HepG2 (cell line): ENCODE results near the gene CCDC174. TPM values are rescaled to one million over a fixed set of nuclear protein-coding genes. Genes with fewer than 3 reads are reported as not detected.

Experiments used
- ATF5 ChIP-seq: sonication (generic); formaldehyde crosslinking; IDR thresholded peaks from 2 replicates; pipeline ENCODE4 v1.4.0; 2020; ENCODE audit warnings: mild to moderate bottlenecking, low read depth, missing genetic modification reagents
- CCAR2 ChIP-seq: fragments of 200-400 bp; formaldehyde crosslinking; optimal IDR thresholded peaks from 2 replicates; pipeline ENCODE3; 2018; ENCODE audit warnings: low read depth, mild to moderate bottlenecking, low read length, moderate library complexity
- ERF ChIP-seq: IDR thresholded peaks from 2 replicates; pipeline ENCODE4 v1.6.1; 2018; ENCODE audit warnings: missing biosample characterization, missing genetic modification reagents
- ESRRA ChIP-seq: sonication (generic); formaldehyde crosslinking; IDR thresholded peaks from 2 replicates; pipeline ENCODE4 v1.5.1; 2020; ENCODE audit warnings: mild to moderate bottlenecking, low read depth, missing genetic modification reagents
- GMEB2 ChIP-seq: IDR thresholded peaks from 2 replicates; pipeline ENCODE4 v1.6.1; 2016; ENCODE audit warnings: missing biosample characterization, missing genetic modification reagents, low read depth
- GPN1 ChIP-seq: sonication (generic); formaldehyde crosslinking; IDR thresholded peaks from 2 replicates; pipeline ENCODE4 v1.5.1; 2020; ENCODE audit warnings: missing genetic modification reagents, borderline replicate concordance
- HIVEP1 ChIP-seq: sonication (generic); formaldehyde crosslinking; IDR thresholded peaks from 2 replicates; pipeline ENCODE4 v1.4.0; 2020; ENCODE audit warnings: mild to moderate bottlenecking, missing genetic modification reagents
- MAX ChIP-seq: IDR thresholded peaks from 2 replicates; pipeline ENCODE4 v1.6.1; 2012; ENCODE audit warnings: inconsistent platforms
- NFE2 ChIP-seq: sonication (generic); formaldehyde crosslinking; IDR thresholded peaks from 2 replicates; pipeline ENCODE4 v1.4.0; 2020; ENCODE audit warnings: missing genetic modification reagents
- ONECUT2 ChIP-seq: sonication (generic); formaldehyde crosslinking; IDR thresholded peaks from 2 replicates; pipeline ENCODE4 v1.4.0; 2020; ENCODE audit warnings: missing genetic modification reagents
- RAD51 ChIP-seq: fragments of 450-650 bp; IDR thresholded peaks from 2 replicates; pipeline ENCODE4 v1.6.1; 2016; ENCODE audit warnings: borderline replicate concordance
- SYNCRIP ChIP-seq: fragments of 200-400 bp; formaldehyde crosslinking; IDR thresholded peaks from 2 replicates; pipeline ENCODE4 v1.6.1; 2018; ENCODE audit warnings: mild to moderate bottlenecking, low read depth, low read length; ENCODE audit not compliant: insufficient read depth
- TBX3 ChIP-seq: fragments of 450-650 bp; IDR thresholded peaks from 2 replicates; pipeline ENCODE4 v1.6.1; 2017; ENCODE audit warnings: antibody characterized with exemption, mild to moderate bottlenecking, inconsistent platforms, borderline replicate concordance
- ZBTB49 ChIP-seq: sonication (generic); formaldehyde crosslinking; IDR thresholded peaks from 2 replicates; pipeline ENCODE4 v1.4.0; 2020; ENCODE audit warnings: missing genetic modification reagents, borderline replicate concordance
- ZC3H13 ChIP-seq: sonication (generic); formaldehyde crosslinking; IDR thresholded peaks from 2 replicates; pipeline ENCODE4 v1.8.1; 2023; ENCODE audit warnings: mild to moderate bottlenecking, missing genetic modification reagents, moderate library complexity
- ZNF224 ChIP-seq: sonication (generic); formaldehyde crosslinking; IDR thresholded peaks from 2 replicates; pipeline ENCODE4 v1.5.0; 2020; ENCODE audit warnings: mild to moderate bottlenecking, missing genetic modification reagents
- ZNF260 ChIP-seq: sonication (generic); formaldehyde crosslinking; IDR thresholded peaks from 2 replicates; pipeline ENCODE4 v1.4.0; 2020; ENCODE audit warnings: missing genetic modification reagents, low read depth, mild to moderate bottlenecking, borderline replicate concordance
- ZNF367 ChIP-seq: sonication (generic); formaldehyde crosslinking; IDR thresholded peaks from 2 replicates; pipeline ENCODE4 v1.4.0; 2020; ENCODE audit warnings: missing genetic modification reagents, borderline replicate concordance
- ZNF441 ChIP-seq: sonication (generic); formaldehyde crosslinking; IDR thresholded peaks from 2 replicates; pipeline ENCODE4 v1.7.0; 2021; ENCODE audit warnings: missing genetic modification reagents, borderline replicate concordance
- ZNF703 ChIP-seq: sonication (generic); formaldehyde crosslinking; IDR thresholded peaks from 2 replicates; pipeline ENCODE4 v1.5.1; 2020; ENCODE audit warnings: missing genetic modification reagents, mild to moderate bottlenecking, moderate library complexity, borderline replicate concordance
- ZNF704 ChIP-seq: sonication (generic); formaldehyde crosslinking; IDR thresholded peaks from 2 replicates; pipeline ENCODE4 v1.8.1; 2023; ENCODE audit warnings: mild to moderate bottlenecking, inconsistent platforms, moderate library complexity, missing genetic modification reagents, borderline replicate concordance
- ZSCAN29 ChIP-seq: sonication (generic); formaldehyde crosslinking; conservative IDR thresholded peaks from 2 replicates; pipeline ENCODE4 v1.4.0; 2020; ENCODE audit warnings: mild to moderate bottlenecking, missing genetic modification reagents
- polyA plus RNA-seq, 8 experiments: library from polyadenylated mRNA; depleted of rRNA in 3 of 8; stranded (reverse) in 7 of 8; unstranded in 1 of 8; fragments of >200 nt; fragmentation: Illumina TruSeq in 4 of 8; extraction: Trizol in 4 of 8; gene quantifications; 2 replicates each; pipeline versions ENCODE4 v1.2.1 to v1.2.3, GENCODE V29; 2011 to 2016; ENCODE audit warnings: low read depth in 4 of 8, missing spikeins in 1 of 8, mixed read lengths in 1 of 8; ENCODE audit not compliant: insufficient read depth in 1 of 8
- total RNA-seq, 5 experiments: library from RNA; depleted of rRNA; stranded (reverse); fragments of >200 nt; fragmentation: Illumina TruSeq; extraction: Trizol; gene quantifications; 2 replicates each; pipeline ENCODE4 v1.2.3, GENCODE V29; 2016; ENCODE audit warnings: low read depth in 1 of 5

The CCDC174 gene
- total and polyA plus RNA-seq, 2 of the 13 experiments (the other 11 are each of a cell fraction or from before 2014, with no cell fraction given), result 5.4 to 11.0 TPM

- TF ChIP-seq ZNF260 (CRISPR knock-in tag) (no peak), ZNF441 (CRISPR knock-in tag) (peak; percentile 18; the same call in 1 of the 2 replicates), ESRRA (peak; percentile 98), ZC3H13 (CRISPR knock-in tag) (no peak; the same call in 1 of the 2 replicates), CCAR2 (no peak), HIVEP1 (CRISPR knock-in tag) (no peak), ZNF367 (CRISPR knock-in tag) (no peak), GPN1 (CRISPR knock-in tag) (no peak), NFE2 (CRISPR knock-in tag) (no peak), MAX (peak; percentile 96), RAD51 (peak; percentile 36; the same call in 1 of the 2 replicates), ZBTB49 (no peak), GMEB2 (CRISPR knock-in tag) (no peak), ZNF224 (CRISPR knock-in tag) (no peak), TBX3 (peak; percentile 97), ZNF704 (CRISPR knock-in tag) (0 out of 2 replicates have a peak, but pooled peaks have one; percentile 49), ZNF703 (CRISPR knock-in tag) (no peak), ZSCAN29 (CRISPR knock-in tag) (0 out of 2 replicates have a peak, but pooled peaks have one; percentile 76), ERF (CRISPR knock-in tag) (peak; percentile 64; the same call in 1 of the 2 replicates), ONECUT2 (CRISPR knock-in tag) (peak; percentile 56; the same call in 1 of the 2 replicates), ATF5 (CRISPR knock-in tag) (no peak), SYNCRIP (no peak)
Observed at GRCh38 chr3:14678015-14678503, 26.5 kb downstream of the CCDC174 start (continued).
